Activated T-cell treated with anti-CD3 and anti-CD28 coated beads, Interleukin-2, amount 50 U/mL, for 48 hours (primary cell): ENCODE measurements around the gene GKN2.
"Not testable (repeated sequence)": the region's sequence is repeated elsewhere in the genome, so short reads cannot be mapped to it uniquely, and the experiment has no call there.

Experiments
- DNase-seq, 2 experiments: peaks; one replicate each; pipeline ENCODE4 v3.0.0-alpha.2; 2020

The GKN2 gene

GRCh38 chr2:68959001-68959400 is 6.3 kb upstream of the GKN2 start:
- no peak for DNase-seq

- not testable (repeated sequence) for DNase-seq
Measured at GRCh38 chr2:68955432-68955831, 2.7 kb upstream of the GKN2 start.

GRCh38 chr2:68951899-68952298 is 794 bp downstream of the GKN2 start:
- no peak for DNase-seq

GRCh38 chr2:68948710-68949109 is 4.0 kb downstream of the GKN2 start:
- no peak for DNase-seq

GRCh38 chr2:68946117-68946516 is 6.6 kb downstream of the GKN2 start:
- no peak for DNase-seq

- peak; percentile 62 to 70 for DNase-seq
Measured at GRCh38 chr2:68943581-68944568, 8.8 kb downstream of the GKN2 start.

- DNase-seq = no peak
Measured at GRCh38 chr2:68942827-68943226, 9.9 kb downstream of the GKN2 start.

GRCh38 chr2:68940369-68940768 is 12.3 kb downstream of the GKN2 start:
- no peak for DNase-seq

GRCh38 chr2:68939962-68940361 is 12.7 kb downstream of the GKN2 start:
- no peak for DNase-seq

GRCh38 chr2:68938938-68939337 is 13.8 kb downstream of the GKN2 start:
- DNase-seq = no peak

- DNase-seq = no peak
Measured at GRCh38 chr2:68937346-68938055, 15.2 kb downstream of the GKN2 start.

GRCh38 chr2:68936889-68937288 is 15.8 kb downstream of the GKN2 start:
- DNase-seq = no peak

- DNase-seq = no peak
Measured at GRCh38 chr2:68936427-68936826, 16.3 kb downstream of the GKN2 start.

- no peak for DNase-seq
Measured at GRCh38 chr2:68935471-68935870, 17.2 kb downstream of the GKN2 start.

- DNase-seq = no peak
Measured at GRCh38 chr2:68934021-68934420, 18.7 kb downstream of the GKN2 start.

GRCh38 chr2:68932402-68932801 is 20.3 kb downstream of the GKN2 start:
- DNase-seq = no peak

GRCh38 chr2:68931799-68932198 is 20.9 kb downstream of the GKN2 start:
- DNase-seq = no peak

- DNase-seq = no peak
Measured at GRCh38 chr2:68931149-68931711, 21.5 kb downstream of the GKN2 start.

- DNase-seq = no peak
Measured at GRCh38 chr2:68926796-68927195, 25.9 kb downstream of the GKN2 start.

- DNase-seq = peak; percentile 41 to 58
Measured at GRCh38 chr2:68925295-68925896, 27.3 kb downstream of the GKN2 start.

- no peak for DNase-seq
Measured at GRCh38 chr2:68921646-68922045, 31.0 kb downstream of the GKN2 start.

- DNase-seq = no peak
Measured at GRCh38 chr2:68920481-68921170, 32.1 kb downstream of the GKN2 start.

- DNase-seq = no peak
Measured at GRCh38 chr2:68918497-68918896, 34.2 kb downstream of the GKN2 start.
